Measurements from ENCODE around the gene PPDPF. TPM values are rescaled to one million over a fixed set of nuclear protein-coding genes. Genes with fewer than 3 reads are reported as not detected.
"Not testable (repeated sequence)": the region's sequence is repeated elsewhere in the genome, so short reads cannot be mapped to it uniquely, and the experiment has no call there.

Gene PPDPF
- total RNA-seq, 2 donors from 2014 or later, result 602 to 609 TPM

DNA sequence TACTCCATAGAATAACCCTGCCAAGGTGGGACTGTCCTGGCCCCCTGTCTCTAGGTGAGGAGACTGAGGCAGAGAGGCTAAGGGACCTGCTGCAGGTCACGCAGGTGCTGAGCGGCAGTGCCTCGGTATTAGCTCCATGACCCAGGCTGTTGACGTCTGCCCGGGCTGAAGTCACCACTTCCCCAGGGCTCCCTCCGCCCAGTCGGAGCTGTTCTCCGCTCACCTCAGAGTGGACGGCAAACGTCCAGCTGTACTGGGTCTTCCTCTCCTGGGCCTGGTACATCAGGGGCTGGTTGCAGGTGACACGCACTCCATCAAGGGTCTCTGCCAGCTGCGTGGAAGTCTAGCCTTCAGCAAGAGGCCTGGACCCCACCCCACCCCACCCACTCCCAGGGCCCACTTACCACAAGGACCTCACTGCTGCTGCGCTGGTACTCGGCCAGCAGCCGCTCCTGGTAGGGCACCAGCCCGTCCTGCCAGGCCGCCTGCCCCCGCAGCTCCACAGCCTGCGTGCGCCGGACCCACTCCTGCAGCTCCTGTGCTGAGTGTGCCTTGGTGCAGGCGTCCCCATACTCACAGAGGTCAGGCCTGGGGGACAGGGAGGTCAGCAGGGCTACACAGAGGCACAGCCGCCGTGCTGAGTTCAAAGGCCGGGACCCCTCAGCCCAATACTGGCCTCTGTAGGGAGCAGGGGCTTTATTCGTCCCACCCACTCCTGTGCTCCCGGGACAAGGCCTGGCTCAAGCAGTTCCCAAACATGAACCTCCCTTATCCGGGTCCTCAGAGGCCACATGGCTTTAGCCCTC, 49.9 kb downstream of the PPDPF start:
- H3K27ac ChIP-seq, result no peak overlapping the region

GRCh38 chr20:63571087-63571478, 50.5 kb downstream of the PPDPF start:
- intact Hi-C loops (cut with DNase I); H3K27ac ChIP-seq; H3K9me3 ChIP-seq; H3K27me3 ChIP-seq (replicated peaks; ENCODE audit: insufficient read depth); H3K4me1 ChIP-seq (replicated peaks); H3K4me3 ChIP-seq; H3K36me3 ChIP-seq; DNase-seq (ENCODE audit: low spot score): not testable (repeated sequence)
- WGBS, result 71% methylated on average over 11 of the region's 11 CpGs

More for the DNA sequence above, 49.9 kb downstream of the PPDPF start:
- no peaks in the 10 kb centered on the region for H3K36me3 ChIP-seq
- no peak for DNase-seq (ENCODE audit: low spot score)
- H3K4me1 ChIP-seq (replicated peaks), result peaks cover 3% of the 10 kb centered on the region
- H3K27me3 ChIP-seq (replicated peaks; ENCODE audit: insufficient read depth), result no peaks in the 10 kb centered on the region
- TF ChIP-seq POLR2AphosphoS5 (IDR thresholded peaks at IDR 0.05) (no peak), POLR2A (IDR thresholded peaks at IDR 0.05) (no peak)
- TF ChIP-seq, protein P1, sequence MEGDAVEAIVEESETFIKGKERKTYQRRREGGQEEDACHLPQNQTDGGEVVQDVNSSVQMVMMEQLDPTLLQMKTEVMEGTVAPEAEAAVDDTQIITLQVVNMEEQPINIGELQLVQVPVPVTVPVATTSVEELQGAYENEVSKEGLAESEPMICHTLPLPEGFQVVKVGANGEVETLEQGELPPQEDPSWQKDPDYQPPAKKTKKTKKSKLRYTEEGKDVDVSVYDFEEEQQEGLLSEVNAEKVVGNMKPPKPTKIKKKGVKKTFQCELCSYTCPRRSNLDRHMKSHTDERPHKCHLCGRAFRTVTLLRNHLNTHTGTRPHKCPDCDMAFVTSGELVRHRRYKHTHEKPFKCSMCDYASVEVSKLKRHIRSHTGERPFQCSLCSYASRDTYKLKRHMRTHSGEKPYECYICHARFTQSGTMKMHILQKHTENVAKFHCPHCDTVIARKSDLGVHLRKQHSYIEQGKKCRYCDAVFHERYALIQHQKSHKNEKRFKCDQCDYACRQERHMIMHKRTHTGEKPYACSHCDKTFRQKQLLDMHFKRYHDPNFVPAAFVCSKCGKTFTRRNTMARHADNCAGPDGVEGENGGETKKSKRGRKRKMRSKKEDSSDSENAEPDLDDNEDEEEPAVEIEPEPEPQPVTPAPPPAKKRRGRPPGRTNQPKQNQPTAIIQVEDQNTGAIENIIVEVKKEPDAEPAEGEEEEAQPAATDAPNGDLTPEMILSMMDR (IDR thresholded peaks at IDR 0.05), result no peak
- H3K4me3 ChIP-seq, result no peak overlapping the region
- no peaks in the 10 kb centered on the region for H3K9me3 ChIP-seq
- intact Hi-C loops (cut with DNase I), result no loop called here
- WGBS, result 92% methylated on average over 28 of the region's 28 CpGs

Other genes starting within 250 kb of the PPDPF start
- gene ARFGAP1, start 248.0 kb upstream of the PPDPF start, total RNA-seq, result 10 to 100 TPM; 43.6 to 85.6 TPM
- 1 to 10 TPM in 1 of 2 donors, not detected in 1; 7.1 TPM for gene COL20A1, start 227.6 kb upstream of the PPDPF start, total RNA-seq
- 1 to 10 TPM in 1 of 2 donors, not detected in 1; 7.2 TPM for gene CHRNA4, start 159.4 kb upstream of the PPDPF start, total RNA-seq
- 10 to 100 TPM in 1 of 2 donors, under 1 TPM in 1; 0.46 to 35.6 TPM for gene KCNQ2, start 48.1 kb upstream of the PPDPF start, total RNA-seq
- 10 to 100 TPM; 13.4 to 20.9 TPM for gene EEF1A2, start 21.7 kb upstream of the PPDPF start, total RNA-seq
- 1 to 10 TPM in 1 of 2 donors, under 1 TPM in 1; 0.77 to 1.1 TPM for gene PTK6, start 16.6 kb downstream of the PPDPF start, total RNA-seq
- 1 to 10 TPM in 1 of 2 donors, under 1 TPM in 1; 0.34 to 1.6 TPM for gene SRMS, start 27.0 kb downstream of the PPDPF start, total RNA-seq
- 10 to 100 TPM in 1 of 2 donors, 1 to 10 TPM in 1; 1.8 to 12.1 TPM for gene FNDC11, start 33.4 kb downstream of the PPDPF start, total RNA-seq
- 10 to 100 TPM; 37.1 to 46.1 TPM for gene HELZ2, start 53.5 kb downstream of the PPDPF start, total RNA-seq
- 10 to 100 TPM; 18.4 to 27.9 TPM for gene GMEB2, start 106.3 kb downstream of the PPDPF start, total RNA-seq
- 10 to 100 TPM; 21.2 to 24.5 TPM for gene STMN3, start 132.7 kb downstream of the PPDPF start, total RNA-seq
- 10 to 100 TPM; 21.8 to 42.6 TPM for gene RTEL1, start 137.5 kb downstream of the PPDPF start, total RNA-seq
- gene TNFRSF6B, start 175.9 kb downstream of the PPDPF start, total RNA-seq, result 10 to 100 TPM in 1 of 2 donors, 1 to 10 TPM in 1; 6.7 to 12.2 TPM
- gene ARFRP1, start 187.2 kb downstream of the PPDPF start, total RNA-seq, result 10 to 100 TPM; 36.8 to 50.8 TPM
- gene ZGPAT, start 187.3 kb downstream of the PPDPF start, total RNA-seq, result 10 to 100 TPM; 29.3 to 55.5 TPM
- gene LIME1, start 215.9 kb downstream of the PPDPF start, total RNA-seq, result 10 to 100 TPM; 35.0 to 44.4 TPM
- 100 to 1,000 TPM; 140 to 155 TPM for gene SLC2A4RG, start 219.0 kb downstream of the PPDPF start, total RNA-seq

Measured in prostate gland (tissue), 2 donors.